Central memory CD4-positive, alpha-beta T cell (primary cell): ENCODE results near the gene CCP110.

Experiments
- DNase-seq: peaks from one replicate; pipeline ENCODE4 v3.0.0; 2022
- total RNA-seq, 3 experiments: gene quantifications; one replicate each; lab custom pipeline; 2026; lab: John Stamatoyannopoulos, UW

CCP110 gene
- total RNA-seq: 28.9 to 46.3 (median 44.6) reads per million in 3 experiments

- DNase-seq: peak; percentile 95
Measured at GRCh38 chr16:19523559-19524355, at the start of gene CCP110. Gene CCP110 (plus strand): TSS chr16:19523942. CDS start chr16:19527882, 3,940 bp downstream.

GRCh38 chr16:19474617-19475016 lies 49.1 kb upstream of the CCP110 start:
- no peak for DNase-seq

- no peak for DNase-seq
Measured at GRCh38 chr16:19478505-19478904, 45.2 kb upstream of the CCP110 start.

GRCh38 chr16:19479302-19479721 lies 44.4 kb upstream of the CCP110 start:
- DNase-seq: no peak

- DNase-seq: no peak
Measured at GRCh38 chr16:19481296-19481695, 42.4 kb upstream of the CCP110 start.

- no peak for DNase-seq
Measured at GRCh38 chr16:19481769-19482168, 42.0 kb upstream of the CCP110 start.

- DNase-seq: no peak
Measured at GRCh38 chr16:19482291-19482690, 41.5 kb upstream of the CCP110 start.

GRCh38 chr16:19484096-19484495 lies 39.6 kb upstream of the CCP110 start:
- DNase-seq: no peak

GRCh38 chr16:19485611-19486010 lies 38.1 kb upstream of the CCP110 start:
- DNase-seq: no peak

GRCh38 chr16:19486051-19486450 lies 37.7 kb upstream of the CCP110 start:
- no peak for DNase-seq

GRCh38 chr16:19486750-19487325 lies 36.9 kb upstream of the CCP110 start:
- DNase-seq: no peak

- no peak for DNase-seq
Measured at GRCh38 chr16:19488213-19488640, 35.5 kb upstream of the CCP110 start.

GRCh38 chr16:19490619-19491018 lies 33.1 kb upstream of the CCP110 start:
- DNase-seq: no peak

- DNase-seq: no peak
Measured at GRCh38 chr16:19497176-19497575, 26.6 kb upstream of the CCP110 start.

- DNase-seq: no peak
Measured at GRCh38 chr16:19499006-19499405, 24.7 kb upstream of the CCP110 start.

GRCh38 chr16:19499481-19499880 lies 24.3 kb upstream of the CCP110 start:
- no peak for DNase-seq

GRCh38 chr16:19502395-19503131 lies 21.2 kb upstream of the CCP110 start:
- peak; percentile 42 for DNase-seq

- no peak for DNase-seq
Measured at GRCh38 chr16:19503461-19504075, 20.2 kb upstream of the CCP110 start.

GRCh38 chr16:19505600-19506303 lies 18.0 kb upstream of the CCP110 start:
- DNase-seq: no peak

GRCh38 chr16:19506965-19507364 lies 16.8 kb upstream of the CCP110 start:
- no peak for DNase-seq

- DNase-seq: no peak
Measured at GRCh38 chr16:19507867-19508266, 15.9 kb upstream of the CCP110 start.

GRCh38 chr16:19512297-19512696 lies 11.4 kb upstream of the CCP110 start:
- DNase-seq: no peak
